NCI-H2196 treated with DMSO at 0.1 percent for 48 hours (cell line): ENCODE data around the gene AFAP1L1.
"Not testable (repeated sequence)": the region's sequence is repeated elsewhere in the genome, so short reads cannot be mapped to it uniquely, and the experiment has no call there.

Source experiments
- DNase-seq: peaks from one replicate; lab custom pipeline; 2025; ENCODE audit not compliant: unreplicated experiment; lab: John Stamatoyannopoulos, UW

AFAP1L1 gene

DNA sequence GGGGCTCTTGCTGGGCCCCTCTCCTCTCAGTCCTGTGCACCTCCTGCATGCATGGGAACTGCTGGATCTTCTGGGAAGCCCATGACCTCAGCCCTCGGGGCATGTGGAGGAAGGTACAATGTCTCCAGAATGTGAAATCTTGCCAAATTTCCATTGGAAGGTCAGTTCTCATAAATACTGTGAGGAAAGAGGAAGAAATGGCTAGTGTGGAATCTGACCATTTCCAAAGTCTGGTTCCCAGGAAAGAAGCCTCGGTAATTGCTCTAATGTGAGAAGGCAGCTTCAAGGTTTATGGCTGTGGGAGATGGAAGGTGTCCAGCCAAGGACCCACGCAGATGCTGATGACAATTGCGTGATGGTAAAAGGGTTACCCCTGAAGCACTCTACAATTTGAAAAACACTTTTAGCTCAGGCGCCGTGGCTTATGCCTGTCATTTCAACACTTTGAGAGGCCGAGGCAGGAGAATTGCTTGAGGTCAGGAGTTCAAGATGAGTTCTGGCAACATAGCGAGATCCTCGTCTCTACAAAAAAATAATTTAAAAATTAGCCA, 115.5 kb downstream of the AFAP1L1 start:
- no peak for DNase-seq

DNA sequence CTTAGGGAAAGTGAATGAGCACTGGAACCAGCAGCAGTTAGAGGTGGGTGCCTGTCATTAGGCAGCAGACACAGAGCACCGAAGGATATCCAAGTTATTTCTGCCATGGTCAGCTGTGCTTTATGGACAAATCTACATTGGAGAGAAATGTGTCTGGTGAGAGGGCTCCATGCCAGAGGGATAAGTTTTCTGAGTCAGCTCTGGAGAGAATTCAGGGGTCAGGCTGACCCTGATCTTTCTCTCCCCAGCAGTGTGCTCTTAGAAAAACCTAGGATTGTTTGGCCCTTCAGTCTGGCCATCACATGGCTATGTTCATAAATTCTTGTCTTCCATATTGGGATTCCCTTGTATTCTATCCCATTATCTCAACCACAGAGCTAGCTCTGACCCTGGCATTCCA, 116.3 kb downstream of the AFAP1L1 start:
- DNase-seq: no peak

DNA sequence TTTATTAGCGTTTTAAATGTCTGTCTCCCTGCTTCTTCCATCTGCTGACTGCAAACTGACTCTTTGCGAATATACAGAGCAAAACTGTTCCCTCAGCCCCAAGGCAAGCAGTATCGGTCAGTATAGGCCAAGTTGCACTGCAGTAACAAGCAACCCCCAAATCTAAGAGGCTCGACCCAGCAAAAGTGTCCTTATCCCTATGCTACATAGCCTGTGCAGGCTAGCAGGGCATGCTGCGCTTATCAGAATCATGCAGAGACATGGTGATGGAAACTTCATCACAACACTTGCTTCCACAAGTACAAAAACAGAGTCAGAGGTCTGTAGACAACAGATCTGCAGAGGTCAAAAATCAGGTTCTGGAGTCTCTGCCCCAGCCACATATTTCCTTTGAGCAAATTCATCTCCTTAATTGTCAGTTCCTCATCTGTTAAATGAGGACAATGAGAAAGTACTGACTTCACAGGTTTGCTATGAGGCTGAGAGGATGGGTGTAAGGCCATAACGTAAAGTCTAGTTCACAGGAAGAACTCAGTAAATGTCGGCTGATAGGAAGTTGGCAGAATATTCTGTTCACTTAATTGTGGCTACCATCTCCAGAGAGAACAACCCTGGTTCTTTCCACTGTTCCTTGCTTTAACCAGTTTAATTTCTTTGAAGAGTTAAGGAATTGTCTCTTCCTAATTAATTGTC, 117.0 kb downstream of the AFAP1L1 start:
- DNase-seq: no peak

DNA sequence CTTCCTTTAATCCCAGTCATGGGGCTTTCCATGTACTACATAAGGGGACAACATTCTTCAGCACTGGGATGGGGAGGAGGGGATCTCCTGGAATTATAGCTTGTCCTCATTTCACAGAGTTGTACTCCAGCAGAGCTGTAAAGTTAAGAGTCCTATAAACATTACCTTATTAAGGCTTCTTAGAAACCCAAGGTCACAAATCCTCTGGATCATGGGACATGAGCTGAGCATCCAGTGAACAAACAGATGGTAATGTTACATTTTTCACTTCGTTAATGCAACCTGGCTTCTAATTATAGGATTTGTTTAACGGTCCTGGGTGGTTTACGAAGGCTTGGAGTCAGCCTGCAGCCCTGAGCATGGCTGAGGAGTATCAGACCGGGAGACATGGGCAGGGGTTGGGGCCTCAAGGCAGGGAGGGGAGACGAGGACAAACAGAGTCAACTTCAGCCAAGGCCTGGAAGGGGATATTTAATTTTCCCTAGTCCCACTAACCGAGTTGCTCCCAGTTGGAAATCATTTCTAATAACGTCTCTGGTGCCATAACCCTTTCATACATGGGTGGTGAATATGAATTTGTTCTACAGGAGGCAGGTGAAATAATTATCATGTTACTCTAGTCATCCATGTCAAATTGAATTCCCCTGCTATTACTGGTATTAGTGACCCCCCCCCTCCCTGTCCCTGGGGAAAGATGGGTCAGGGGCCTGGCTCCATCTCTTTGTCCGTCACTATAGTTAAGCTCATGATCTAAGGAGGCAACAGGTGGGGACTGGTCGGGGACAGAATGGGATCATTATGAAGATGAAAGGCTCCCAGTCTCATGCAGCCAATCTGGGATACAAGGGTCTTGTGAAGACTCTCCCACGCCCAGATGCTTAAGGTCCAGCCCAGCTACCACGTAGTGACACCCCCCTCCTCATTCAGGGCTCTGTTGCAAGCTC, 118.2 kb downstream of the AFAP1L1 start:
- no peak for DNase-seq

DNA sequence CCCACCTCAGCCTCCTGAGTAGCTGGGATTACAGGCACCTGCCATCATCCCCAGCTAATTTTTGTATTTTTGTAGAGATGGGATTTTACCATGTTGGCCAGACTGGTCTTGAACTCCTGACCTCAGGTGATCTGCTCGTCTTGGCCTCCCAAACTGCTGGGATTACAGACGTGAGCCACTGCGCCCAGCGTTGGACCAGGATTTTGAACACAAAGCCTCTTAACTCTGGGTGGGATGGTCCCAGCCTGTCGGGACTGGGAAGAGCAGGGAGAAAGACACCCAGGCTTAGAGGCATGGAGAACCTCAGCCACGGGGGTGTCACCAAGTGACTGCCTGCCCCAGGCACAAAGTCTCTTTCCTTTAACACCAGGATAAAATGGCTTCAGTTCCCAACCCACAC, 119.4 kb downstream of the AFAP1L1 start:
- not testable (repeated sequence) for DNase-seq
